ENCODE results near the gene ELMOD3.
A peak's percentile ranks its signal among the peaks of the same experiment; 100 is the strongest.
"Not testable (repeated sequence)": the region's sequence is repeated elsewhere in the genome, so short reads cannot be mapped to it uniquely, and the experiment has no call there.

ELMOD3 gene

DNA sequence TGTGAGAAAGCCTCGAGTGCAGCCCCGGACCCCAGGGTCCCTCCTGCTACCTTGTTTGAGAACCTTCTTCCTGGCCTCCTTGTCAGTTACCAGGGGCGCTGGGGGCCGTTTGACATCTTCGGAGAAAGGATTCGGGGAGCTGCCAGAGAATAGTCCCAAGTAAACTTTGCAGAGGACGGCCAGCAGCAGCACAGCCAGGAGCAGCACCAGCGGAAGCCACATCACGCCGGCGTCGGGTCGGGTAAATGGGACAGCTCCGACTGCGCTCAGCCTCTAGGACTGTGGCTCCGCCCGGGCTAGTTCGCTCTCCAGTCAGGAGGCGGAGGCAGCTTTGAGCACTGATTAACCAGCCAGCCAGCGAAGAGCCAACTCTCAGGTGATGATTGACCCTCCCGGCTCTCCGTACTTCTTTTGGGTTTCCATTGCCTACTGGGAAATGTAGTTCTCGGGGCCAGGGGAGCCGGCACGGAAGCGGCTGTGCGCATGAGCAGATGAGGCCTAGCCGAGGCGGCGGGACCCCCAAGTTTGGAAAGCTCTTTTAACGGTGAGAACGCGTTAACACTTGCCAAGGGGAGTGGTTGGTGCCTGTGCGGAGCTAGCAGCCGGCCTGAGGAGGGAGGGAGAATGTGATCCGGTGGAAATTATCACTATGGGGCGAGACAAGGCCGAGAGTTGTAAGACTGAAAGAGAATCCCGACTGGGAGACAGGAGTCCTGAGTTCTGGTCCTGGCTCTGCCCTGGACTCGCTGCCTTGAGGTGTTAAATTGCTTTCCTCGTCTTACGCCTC lies at the start of gene ELMOD3, which contains the start of gene RETSAT:
Gene ELMOD3, plus strand, starts transcription at position 484 of the 787 bp plus-strand sequence. CDS start 2,430 bp downstream, outside the sequence.
Gene RETSAT, minus strand, starts transcription at position 243 of the 787 bp plus-strand sequence. Its CDS starts 21 bp downstream, at position 222.
- peak; percentile 97 for DNase-seq (ENCODE audit: low read depth, low spot score)

DNA sequence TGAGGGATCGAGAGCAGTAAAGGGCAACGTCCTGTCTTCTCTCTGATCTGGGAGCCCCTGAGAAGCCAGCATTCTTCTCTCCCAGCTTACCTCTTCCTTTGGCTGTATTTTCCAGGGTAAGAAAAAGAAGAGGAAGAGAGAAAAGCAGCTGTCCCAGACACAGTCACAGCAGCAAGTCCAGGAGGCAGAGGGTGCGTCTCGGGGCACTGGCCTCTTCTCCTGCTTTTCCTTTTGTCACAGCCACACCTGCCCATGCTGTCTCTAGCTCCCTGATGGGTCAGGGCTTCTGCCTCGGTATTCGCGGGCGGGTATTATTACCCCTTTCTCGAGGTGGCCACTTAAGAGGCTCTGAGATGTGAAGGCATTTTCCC lies 47.1 kb upstream of the ELMOD3 start:
- DNase-seq (ENCODE audit: low read depth, low spot score): no peak

DNA sequence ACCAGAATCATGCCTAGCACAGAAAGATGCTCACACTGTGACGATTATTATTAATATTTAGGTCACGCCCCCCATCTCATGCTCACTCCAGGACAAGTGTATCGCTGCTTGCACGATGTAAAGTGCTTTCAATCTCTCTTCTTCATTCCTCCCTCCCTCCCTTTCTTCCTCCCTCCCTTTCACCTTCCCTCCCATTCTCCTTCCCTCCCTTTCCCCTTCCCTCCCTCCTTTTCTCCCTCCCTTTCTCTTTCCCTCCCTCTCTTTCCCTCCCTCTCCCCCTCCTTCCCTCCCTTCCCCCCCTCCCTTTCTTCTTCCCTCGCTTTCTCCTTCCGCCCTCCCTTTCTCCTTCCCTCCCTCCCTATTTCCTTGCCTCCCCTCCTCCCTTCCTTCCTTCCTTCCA lies 46.4 kb upstream of the ELMOD3 start:
- DNase-seq (ENCODE audit: low read depth, low spot score): no peak

DNA sequence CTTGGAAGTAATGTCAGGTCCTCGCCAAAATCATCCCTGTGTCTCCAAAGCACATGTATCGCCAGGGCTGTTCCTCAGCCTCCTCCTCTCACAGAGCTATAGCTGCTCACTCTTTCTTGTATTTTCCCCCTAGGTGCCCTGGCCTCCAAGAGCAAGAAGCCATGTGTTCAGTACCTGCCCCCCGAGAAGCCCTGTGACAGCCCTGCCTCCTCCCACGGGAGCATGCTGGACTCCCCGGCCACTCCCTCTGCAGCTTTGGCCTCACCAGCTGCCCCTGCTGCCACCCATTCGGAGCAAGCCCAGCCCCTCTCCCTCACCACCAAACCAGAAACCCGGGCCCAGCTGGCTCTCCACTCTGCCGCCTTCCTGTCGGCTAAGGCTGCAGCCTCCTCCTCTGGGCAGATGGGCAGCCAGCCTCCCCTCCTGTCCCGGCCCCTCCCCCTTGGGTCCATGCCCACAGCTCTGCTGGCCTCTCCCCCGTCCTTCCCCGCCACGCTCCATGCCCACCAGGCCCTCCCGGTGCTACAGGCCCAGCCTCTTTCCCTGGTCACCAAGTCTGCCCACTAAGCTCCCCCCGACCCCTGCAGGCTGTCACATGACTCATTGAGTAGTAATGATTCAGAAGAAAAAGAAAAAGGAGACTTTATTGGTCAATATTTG lies 45.5 kb upstream of the ELMOD3 start:
- DNase-seq (ENCODE audit: low read depth, low spot score): no peak

DNA sequence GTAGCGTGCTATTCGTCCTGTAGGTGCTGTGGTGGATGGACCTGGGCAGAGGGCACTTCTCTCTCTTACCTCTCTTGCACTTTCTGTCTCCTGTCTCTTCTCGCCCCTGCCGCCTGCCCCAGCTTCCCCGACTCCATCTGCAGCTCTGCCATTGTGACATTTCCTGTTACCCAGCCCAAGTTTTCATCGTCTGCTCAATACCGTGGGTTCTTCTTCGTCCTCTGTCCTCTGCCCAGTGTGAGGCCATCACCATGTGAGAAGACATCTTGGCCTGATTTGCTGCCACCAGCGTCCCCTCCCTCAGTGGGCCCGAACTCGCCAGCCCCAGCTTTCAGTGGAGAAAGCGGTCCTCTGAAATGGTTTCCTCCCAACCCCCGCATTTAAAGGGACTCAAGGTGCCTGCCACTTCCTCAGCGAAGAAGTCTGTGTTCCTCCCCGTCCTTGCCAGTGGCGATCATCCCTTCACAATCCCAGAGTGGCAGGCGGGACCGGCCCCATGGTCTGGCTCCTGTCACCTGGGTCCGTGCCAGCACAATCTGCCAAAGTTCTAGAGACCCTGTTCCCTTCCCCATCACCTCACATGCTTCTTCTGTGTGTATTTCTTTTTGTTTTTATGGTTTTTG lies 44.8 kb upstream of the ELMOD3 start:
- no peak for DNase-seq (ENCODE audit: low read depth, low spot score)

DNA sequence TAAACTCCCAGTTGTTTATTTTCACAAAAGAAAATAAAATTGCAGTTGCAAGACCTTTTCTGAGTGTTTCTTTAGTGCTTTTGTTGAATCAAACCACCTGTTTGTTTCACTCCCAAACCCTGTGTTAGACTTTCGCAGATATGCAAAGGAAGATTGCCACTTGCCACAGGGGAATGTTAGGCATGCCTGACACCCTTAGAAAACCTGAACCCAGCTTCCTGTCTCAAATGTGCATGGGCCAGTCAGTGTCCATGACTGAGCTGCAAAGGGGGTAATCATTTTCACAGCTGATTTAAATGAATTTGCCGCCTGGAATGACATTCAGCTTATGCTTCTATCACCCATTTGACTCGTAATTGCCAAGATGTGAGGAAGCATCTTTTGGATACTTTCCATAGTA lies 44.2 kb upstream of the ELMOD3 start:
- DNase-seq (ENCODE audit: low read depth, low spot score): no peak

DNA sequence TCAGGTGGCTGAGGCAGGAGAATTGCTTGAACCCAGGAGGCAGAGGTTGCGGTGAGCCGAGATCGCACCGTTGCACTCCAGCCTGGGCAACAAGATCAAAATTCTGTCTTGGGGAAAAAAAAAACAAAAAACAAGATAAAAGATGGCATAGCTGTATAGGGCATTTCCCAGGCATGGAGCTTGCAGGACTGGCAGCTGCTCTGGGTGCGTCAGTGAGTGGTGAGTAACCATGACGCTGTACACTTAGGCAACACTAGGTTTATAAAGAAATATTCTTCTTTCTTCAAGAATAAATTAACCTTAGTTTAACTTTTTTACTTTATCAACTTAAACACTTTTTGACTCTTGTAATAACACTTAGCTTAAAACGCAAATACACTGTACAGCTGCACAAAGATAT lies 42.2 kb upstream of the ELMOD3 start:
- DNase-seq (ENCODE audit: low read depth, low spot score): no peak

DNA sequence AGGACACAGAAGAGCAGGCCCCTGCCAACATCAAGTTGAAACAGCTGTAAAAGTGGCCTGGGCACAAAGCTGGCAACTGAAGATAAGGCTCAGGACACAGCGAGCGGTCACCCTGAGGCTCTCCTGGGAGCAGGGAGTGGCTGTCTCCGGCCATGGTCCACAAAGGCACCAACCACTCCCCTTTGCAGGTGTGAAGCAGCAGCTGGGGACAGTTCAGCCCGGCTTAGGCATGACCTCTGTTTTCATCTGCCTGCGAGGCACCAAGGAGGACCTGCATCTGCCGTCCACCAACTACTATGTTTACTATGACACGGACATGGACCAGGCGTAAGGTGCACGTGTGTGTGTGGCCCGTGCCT lies 39.7 kb upstream of the ELMOD3 start:
- DNase-seq (ENCODE audit: low read depth, low spot score): no peak

DNA sequence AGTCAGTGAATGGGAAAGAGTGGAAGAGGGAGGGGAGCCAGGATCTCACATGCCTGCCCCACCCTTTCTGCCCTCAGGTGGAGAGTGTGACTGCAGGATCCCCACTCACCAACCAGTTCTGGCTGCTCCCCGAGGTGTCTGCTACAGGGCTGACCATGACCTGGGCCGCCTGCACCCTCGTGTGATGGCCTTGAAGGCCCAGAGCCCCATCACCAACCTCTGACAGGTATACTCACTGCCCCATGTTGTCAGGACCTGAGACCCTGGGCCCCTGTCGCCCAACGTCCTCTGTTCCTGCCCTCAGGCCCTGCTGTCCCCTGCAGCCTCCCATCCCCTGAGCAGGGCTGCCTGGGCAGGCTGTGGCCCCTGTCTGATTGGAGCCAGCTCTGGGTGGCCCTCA lies 38.6 kb upstream of the ELMOD3 start:
- not testable (repeated sequence) for DNase-seq (ENCODE audit: low read depth, low spot score)

DNA sequence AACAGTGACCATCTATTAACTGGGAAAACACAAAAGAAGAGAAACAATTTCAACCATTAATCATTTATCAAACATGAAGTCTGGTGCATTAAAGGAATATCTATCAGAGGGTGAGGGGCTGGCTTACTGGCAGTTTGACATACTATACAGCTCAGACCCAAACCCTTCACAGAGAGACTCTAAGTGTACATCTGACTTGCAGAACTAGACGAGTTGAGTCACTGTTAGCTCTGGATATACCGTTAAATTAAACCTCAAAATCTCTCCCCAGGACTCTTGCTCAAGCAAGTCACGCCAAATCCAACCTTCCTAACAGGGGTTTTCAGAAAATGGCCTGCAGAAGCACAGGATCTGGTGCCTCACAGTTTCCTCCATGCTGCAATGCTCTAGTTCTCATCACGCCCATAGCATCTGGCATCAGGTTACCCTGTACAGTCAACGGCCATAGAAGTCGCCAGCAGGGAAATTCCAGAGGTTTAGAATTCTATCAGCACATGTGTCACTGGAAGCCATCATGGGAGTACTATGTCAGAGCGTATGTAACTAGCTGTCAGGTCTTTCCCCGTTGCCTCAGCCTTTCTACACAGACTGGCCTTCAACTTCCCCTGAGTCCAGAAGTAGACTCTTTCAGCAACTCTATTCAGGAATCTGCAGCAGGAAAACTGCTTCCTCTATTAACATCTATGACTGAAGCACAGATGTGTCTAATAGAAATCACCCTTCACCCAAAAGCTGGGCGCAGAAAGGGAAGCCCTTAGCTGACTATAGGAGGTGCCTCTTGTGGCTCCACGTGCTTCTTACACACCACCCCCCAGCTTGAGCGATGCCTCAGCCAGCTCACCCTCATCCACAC lies 36.1 kb upstream of the ELMOD3 start:
- no peak for DNase-seq (ENCODE audit: low read depth, low spot score)

DNA sequence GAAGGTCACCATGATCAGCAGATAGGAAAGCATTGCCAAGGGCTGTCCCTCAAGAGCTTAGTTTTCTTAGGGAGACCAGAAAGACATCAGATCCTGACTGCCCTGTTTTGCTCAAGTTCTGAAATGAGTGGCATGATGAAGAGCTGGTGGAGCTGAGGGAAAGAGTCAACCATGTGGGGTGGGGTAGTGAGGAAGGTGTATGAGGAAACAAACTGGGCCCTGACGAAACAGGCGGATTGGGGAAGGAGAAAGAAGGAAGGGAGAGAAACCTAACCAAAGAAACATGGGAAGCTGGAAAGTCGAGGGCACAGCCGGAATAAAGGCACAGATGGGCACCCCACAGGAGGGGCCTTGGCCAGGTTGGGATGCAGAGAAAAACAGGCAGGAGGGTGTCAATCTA lies 34.8 kb upstream of the ELMOD3 start:
- no peak for DNase-seq (ENCODE audit: low read depth, low spot score)

DNA sequence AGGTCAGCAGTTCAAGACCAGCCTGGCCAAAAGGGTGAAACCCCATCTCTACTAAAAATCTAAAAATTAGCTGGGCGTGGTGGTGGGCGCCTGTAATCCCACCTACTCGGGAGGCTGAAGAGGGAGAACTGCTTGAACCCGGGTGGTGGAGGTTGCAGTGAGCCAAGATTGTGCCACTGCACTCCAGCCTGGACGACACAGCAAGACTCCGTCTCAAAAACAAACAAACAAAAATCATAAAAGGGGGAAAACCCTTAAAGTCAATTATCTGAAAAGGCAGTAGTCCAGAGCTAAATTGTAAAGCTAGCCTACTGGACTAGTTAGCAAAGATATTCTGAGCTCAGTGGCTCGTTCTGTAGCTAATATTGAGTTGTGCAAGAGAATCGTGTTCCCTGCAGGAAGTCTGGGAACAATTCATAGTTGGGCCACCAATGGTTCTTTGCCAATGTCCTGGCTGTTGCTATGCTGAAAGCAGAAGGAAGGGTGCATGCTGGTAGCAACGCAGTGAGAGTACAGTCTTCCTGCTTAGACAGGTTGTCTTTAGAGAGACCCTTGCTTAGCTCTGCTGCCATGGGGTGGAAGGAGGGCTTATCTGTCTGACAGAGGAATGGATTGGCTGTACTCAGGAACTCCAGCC lies 31.1 kb upstream of the ELMOD3 start:
- DNase-seq (ENCODE audit: low read depth, low spot score): no peak

DNA sequence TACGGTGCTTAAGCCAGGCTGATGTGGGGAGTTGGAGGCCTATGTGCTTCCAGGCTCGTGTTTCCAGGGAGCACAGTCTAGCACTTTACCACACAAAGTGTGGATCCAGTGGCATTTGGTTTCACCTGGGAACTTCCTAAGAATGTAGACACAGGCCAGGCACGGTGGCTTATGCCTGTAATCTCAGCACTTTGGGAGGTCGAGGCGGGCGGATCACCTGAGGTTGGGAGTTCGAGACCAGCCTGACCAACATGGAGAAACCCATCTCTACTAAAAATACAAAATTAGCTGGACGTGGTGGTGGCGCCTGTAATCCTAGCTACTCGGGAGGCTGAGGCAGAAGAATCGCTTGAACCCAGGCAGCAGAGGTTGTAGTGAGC lies 30.6 kb upstream of the ELMOD3 start:
- not testable (repeated sequence) for DNase-seq (ENCODE audit: low read depth, low spot score)

DNA sequence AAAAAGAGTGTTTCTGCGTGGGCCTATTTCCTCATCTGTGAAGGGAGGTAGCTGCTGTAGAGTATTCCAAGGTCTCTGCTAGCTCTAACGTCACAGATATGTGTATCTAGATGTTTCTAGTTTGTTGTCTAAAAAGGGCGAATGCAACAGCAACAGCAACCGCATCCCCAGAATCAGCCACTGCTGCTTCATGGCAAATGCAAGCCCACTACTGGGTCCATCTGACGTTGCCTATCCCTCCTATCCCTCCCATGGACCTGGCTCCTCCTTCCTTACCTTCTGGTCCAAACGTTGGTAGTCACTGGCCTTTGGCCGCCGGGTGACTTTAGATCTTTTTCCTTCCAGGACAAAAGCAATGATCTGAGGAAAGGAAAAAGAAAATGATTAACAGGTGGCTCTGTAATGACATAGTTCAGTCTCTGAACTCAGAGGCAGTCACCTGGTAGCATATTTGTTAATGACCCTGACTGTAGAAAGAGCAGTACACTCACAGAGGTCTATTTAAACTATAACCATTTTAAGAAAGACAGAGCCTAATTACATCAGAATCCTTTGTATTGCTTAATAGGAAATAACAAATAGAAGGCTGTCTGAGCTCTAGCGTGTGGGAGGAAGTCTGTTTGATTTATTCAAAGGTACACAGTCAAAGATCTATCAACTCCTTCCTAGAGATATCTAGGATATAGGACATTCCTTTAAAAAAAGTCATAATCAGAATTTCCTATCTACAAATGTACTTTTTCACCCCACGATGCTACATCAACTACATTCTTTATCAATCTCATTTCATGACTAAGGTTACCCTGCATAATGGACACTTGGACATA lies 29.7 kb upstream of the ELMOD3 start:
- DNase-seq (ENCODE audit: low read depth, low spot score): no peak

DNA sequence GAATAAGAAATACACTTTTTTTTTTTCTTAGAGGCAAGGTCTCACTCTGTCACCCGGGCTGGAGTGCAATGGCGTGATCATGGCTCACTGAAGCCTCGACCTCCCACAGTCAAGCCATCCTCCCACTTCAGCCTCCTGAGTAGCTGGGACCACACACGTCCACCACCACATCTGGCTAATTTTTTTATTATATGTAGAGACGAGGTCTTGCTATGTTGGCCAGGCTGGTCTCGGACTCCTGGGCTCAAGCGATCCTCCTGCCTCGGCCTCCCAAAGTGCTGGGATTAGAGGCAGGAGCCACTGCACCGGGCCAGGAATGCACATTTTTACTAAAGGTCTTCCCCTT lies 29.1 kb upstream of the ELMOD3 start:
- DNase-seq (ENCODE audit: low read depth, low spot score): no peak

DNA sequence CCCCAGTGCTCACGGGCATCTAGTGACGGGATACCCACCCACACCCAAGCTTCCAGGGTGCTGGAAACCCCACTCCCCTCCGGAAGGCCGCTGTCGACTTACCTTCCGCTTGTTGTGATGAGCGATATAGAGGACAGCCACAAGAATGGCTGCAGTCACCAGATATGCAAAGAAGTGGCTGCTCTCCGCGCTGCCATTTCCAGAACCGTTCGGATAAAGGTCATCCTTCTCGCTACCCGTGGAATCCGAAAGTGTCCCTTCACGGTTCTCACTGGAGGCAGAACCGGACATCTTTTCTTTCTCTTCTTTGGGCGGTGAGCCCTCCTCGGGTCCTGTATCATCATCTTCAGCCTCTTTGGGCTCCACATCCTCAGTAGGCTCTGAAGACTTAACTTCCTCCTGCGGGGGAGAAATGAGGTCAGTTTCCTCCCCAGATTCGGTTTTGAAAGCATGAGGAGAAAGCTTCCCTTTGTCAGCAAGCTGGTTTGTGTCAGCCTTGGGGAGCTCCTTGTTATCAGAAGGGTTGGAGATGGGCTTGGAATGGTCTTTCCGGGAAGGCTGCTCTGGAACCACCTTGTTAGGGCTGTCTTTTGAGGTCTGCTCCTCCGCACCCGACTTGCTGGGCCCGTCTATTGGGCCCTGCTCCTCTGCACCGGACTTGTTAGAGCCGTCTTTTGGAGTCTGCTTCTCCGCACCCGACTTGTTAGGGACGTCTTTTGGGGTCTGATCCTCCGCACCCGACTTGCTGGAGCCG lies 28.0 kb upstream of the ELMOD3 start:
- no peak for DNase-seq (ENCODE audit: low read depth, low spot score)

DNA sequence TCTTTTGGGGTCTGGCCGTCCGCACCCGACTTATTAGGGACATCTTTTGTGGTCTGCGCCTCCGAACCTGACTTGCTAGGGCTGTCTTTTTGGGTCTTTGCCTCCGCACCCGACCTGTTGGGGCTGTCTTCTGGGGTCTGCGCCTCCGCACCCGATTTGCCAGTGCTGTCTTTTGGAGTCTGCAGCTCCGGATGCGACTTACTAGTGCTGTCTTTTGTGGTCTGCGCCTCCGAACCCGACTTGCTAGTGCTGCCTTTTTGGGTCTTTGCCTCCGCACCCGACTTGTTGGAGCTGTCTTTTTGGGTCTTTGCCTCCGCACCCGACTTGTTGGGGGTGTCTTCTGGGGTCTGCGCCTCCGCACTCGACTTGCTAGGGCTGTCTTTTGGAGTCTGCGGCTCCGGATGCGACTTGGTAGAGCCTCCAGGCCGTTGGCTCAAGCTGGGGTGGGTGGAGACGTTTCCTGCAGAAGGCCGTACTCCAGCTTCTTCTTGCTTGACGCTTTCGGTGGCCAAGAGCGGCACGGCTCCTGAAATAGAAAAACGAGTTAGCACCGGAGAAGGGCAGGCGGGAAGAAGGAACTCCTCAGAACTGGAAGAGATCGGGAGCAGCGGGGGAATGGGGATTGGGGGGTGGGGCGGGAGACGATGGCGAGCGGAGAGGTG lies 27.3 kb upstream of the ELMOD3 start:
- DNase-seq (ENCODE audit: low read depth, low spot score): peak; percentile 22

DNA sequence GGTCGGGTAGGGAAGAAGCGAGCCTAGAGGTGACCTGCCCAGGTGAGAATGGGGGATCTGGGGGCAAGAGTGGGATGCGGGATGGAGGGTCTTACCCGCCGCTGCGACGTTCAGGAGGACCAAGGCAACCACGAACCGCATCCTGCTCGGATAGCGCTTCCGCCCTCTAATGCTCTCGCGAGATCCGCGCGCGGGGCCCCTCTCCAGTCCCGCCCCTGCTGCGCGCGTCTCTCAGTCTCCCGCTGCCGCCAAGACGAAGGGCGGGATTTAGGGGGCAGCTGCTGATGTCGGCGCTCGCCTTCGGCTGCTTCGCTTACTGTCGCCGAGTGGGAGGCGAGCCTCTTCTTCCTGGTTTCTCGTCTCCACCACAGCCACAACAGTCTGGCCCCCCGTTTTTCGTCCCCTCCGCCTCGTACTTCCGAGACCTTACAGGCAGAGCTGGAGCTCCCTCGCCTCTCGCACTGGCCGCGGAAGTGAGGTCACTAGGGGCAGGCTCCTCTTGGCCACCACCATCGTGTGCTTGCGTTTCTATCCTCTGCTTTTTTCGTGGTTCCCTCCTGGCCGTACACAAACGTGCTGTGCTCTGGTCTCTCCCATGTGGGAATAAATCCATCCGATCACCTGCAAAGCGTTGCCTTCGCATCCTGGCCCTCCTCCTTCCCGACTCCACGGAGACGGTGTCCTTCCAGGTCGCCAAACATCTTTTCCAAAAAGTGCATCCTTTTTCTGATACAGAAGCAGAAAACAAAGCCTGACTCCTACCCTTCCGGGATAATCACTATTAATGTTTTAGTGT lies 26.5 kb upstream of the ELMOD3 start, which contains the start of gene TGOLN2:
Gene TGOLN2, minus strand, starts transcription at position 168 of the 796 bp plus-strand sequence. Its CDS starts 27 bp downstream, at position 141.
- peak; percentile 81 for DNase-seq (ENCODE audit: low read depth, low spot score)

All from activated CD4-positive, CD25-positive, alpha-beta regulatory T cell treated with anti-CD3 and anti-CD28 coated beads, Interleukin-2, amount 50 U/mL, for 16 hours (primary cell).